COLO829 (cell line): ENCODE measurements around the gene C5orf63.
"Not testable (repeated sequence)": the region's sequence is repeated elsewhere in the genome, so short reads cannot be mapped to it uniquely, and the experiment has no call there.

ENCODE experiments used
- DNase-seq: peaks from one replicate; pipeline ENCODE4 v3.0.0; 2012; ENCODE audit warnings: low spot score

C5orf63 gene

GRCh38 chr5:127072861-127073846 is at the start of gene C5orf63:
Gene C5orf63 (minus strand): TSS chr5:127073502. CDS start chr5:127058995, 14,507 bp downstream.
- no peak for DNase-seq

- no peak for DNase-seq
Measured at GRCh38 chr5:127112347-127112864, 39.1 kb upstream of the C5orf63 start.

GRCh38 chr5:127111112-127111511 is 37.8 kb upstream of the C5orf63 start:
- no peak for DNase-seq

GRCh38 chr5:127108624-127109260 is 35.4 kb upstream of the C5orf63 start:
- not testable (repeated sequence) for DNase-seq

DNA sequence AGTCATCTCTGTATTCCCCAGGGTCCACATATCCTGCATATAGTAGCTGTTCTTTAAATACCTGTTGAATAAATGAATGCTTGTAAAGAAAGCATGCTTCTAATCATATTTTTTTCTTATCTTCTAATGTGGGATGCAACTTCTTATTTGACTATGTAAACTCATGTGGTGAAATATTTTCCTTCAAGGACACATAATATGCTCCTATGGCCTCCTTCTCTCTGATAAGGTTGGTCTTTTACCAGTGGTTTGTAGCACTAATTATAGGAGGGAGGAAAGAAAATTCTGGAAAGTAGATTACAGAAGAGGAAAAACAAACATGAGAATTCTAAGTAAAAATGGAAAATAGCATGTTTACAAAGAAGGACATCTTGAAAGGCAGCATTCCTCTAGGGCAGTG is 28.6 kb upstream of the C5orf63 start:
- DNase-seq = no peak

- no peak for DNase-seq
Measured at GRCh38 chr5:127101533-127101932, 28.2 kb upstream of the C5orf63 start.

DNA sequence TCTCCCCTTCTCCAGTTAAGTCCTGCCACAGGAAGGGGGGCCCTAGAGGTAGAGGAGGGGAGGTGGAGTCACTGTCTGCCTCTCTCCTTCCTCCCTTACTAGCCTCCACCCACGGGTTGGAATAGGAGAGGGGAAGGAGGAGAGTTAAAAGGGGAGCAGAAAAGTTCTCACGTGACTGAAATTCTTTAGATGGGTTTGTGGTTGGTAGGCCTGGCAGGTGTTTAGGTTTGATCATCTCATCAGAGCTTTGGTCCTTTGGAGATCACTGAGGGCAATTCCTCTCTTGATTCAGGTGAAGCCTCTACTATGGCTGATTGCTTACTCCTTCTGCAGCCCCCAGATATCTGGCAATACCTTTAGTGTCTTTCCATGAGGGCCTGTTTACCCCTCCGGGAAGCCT is 24.9 kb upstream of the C5orf63 start:
- DNase-seq = no peak

GRCh38 chr5:127097278-127097677 is 24.0 kb upstream of the C5orf63 start:
- DNase-seq = peak; percentile 45

DNA sequence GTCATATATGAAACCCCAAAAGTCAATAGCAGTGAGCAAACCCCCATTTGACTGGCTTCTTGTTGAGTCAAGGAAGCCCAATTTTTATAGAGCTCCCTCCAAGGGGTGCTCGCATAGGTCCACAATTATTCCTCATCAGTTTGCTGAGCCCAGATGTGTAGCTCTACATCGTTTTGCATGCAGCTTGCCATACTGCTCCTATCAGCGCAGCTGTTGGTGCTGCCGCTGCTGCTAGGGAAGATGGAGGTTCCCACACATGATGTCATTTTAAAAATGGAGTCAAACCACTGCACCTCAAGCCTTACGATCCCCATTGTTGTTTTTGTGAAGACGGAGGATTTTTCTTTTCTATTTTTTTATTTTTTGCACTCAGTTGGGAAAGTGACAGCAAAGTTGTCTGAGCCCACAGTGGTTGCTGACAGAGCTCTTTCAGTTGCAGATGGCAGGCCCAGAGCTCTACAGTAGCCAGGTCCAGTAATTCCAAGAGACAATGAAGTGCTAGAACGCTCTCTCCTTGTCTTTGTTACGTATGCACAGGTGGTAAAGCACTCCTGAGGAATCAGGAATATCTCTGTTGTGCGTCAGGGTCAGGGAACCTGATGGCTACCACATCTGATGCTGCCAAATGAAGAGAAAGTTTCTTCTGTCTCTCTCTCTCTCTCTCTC is 23.2 kb upstream of the C5orf63 start:
- DNase-seq = no peak

GRCh38 chr5:127094161-127094814 is 21.0 kb upstream of the C5orf63 start:
- DNase-seq = peak; percentile 86

GRCh38 chr5:127092690-127093089 is 19.4 kb upstream of the C5orf63 start:
- peak; percentile 38 for DNase-seq

DNA sequence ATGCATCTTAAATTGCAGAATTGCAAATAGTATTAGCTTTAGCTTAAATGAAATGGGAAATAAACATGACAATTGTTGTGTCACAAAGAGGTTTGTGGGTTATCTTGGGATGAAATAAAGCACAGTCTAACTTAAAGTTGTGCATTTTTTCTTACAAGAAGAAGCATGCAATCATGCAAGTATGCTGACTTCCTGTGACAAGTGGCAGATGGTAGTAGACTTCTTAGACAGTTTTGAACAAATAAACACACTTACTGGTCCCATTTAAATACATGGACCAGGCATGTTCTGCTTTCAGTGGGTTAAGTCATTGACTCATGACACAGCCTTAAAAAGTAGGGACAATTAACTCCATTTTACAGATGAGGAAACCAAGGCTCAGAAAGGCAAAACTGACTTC is 15.9 kb upstream of the C5orf63 start:
- no peak for DNase-seq

DNA sequence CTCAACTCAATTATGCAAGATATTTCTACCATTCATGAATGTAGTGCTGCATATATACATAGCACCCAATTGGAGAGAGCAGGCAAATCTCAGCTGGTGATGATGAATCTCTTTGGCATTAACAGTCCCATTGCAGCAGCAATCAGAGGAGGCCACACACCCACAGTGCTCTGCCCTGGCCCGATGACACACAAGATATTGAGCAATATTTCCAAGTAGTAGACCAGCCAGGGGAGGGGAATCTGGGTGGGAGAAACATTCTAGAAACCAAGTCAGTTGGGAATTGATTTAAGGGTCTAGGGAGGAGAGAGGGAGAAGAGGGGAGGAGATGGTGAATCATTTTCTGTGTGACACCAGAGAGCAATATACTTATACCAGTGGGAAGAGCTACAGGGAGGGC is 14.9 kb upstream of the C5orf63 start:
- DNase-seq = no peak

- DNase-seq = no peak
Measured at GRCh38 chr5:127086589-127086988, 13.3 kb upstream of the C5orf63 start.

GRCh38 chr5:127085796-127086195 is 12.5 kb upstream of the C5orf63 start:
- DNase-seq = no peak

GRCh38 chr5:127085371-127085770 is 12.1 kb upstream of the C5orf63 start:
- no peak for DNase-seq

DNA sequence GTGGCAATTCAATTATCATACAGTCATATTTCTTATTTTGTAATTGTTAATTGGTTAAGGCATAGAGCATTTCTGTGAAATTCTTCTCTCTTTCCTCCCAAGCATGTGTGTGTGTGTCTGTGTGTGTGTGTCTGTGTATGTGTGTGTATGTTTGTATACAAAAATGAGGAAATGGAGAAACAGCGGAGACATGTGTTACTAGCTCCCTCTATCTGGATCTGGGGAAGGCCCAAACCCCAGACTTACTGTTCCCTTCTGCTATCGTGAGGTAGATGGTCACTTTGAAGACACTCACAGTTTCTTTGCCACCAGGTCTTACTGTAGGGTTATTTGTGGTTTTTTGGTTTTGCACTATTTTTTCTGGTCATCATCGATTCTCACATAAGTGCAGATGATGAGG is 11.4 kb upstream of the C5orf63 start:
- no peak for DNase-seq

- DNase-seq = no peak
Measured at GRCh38 chr5:127083711-127084110, 10.4 kb upstream of the C5orf63 start.

DNA sequence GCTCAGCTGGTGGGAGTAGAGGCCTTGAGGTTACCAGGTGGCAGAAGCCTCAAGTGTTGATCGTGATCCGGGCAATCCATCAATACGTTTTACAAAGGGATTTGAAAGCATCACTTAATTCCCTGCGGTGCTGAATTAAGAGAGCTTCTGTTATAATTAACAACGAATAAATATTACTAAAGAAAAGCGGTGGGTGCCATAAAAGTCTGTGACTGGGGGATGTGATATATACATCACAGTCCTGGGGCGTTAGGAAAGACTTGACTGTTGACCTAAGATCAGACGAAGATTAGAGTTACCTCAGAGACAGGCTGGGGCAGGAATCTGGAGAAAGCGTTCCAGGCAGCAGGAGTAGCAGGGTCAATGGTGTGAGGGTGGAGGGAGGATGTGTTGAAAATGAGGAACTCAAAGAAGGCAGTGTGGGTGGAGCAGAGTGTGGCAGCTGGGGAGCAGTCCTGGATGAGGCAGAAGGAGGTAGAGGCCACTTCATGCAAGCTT is 6.7 kb upstream of the C5orf63 start:
- DNase-seq = no peak

- DNase-seq = no peak
Measured at GRCh38 chr5:127077366-127077765, 4.1 kb upstream of the C5orf63 start.

DNA sequence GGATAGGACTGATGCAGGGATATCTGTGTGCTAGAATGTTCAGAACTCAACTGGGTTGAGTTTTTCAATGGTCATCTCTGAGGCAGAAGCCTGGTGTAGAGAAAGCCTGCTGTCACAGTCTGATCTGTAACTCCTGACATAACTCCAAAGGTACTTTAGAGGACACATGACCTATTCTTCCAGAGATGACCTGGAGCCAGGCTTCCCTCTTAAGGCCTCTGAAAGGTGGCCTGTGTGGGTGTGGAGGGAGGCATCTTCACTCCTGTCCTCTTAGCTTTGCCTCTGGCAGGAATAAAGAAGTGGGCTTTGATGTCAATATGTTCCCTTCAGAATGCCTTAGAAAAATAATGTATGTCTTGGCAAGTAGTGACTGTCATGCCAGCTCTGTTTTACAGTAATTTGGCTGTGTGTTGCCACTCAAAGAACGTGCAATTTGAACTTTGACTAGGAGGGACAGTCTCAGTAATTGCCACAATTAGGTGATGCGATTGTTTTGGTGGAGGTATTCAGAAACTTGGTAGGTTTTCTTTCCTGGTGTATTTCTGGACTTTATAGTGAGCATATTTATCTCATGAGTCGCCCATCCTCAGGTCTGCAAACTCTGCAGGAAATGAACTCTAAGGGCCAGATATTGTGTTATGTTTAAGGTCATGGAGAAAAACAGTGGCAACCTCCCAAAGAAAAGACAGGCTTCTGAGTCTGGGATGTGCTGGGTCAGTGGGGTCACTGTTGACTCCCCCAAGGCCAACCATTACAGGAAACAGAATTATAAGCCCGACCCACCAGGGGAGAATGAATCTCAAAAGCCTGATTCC is 3.2 kb upstream of the C5orf63 start:
- no peak for DNase-seq
